GM18526 (cell line): Measurements from ENCODE around the gene LRRC27.

Experiments
- POLR2A ChIP-seq: IDR thresholded peaks from 3 replicates; pipeline ENCODE4 v1.6.1; 2011; ENCODE audit not compliant: insufficient read length; ENCODE audit errors: extremely low read depth

The LRRC27 gene

GRCh38 chr10:132369636-132370185 lies 37.7 kb downstream of the LRRC27 start:
- TF ChIP-seq POLR2A, result no peak

DNA sequence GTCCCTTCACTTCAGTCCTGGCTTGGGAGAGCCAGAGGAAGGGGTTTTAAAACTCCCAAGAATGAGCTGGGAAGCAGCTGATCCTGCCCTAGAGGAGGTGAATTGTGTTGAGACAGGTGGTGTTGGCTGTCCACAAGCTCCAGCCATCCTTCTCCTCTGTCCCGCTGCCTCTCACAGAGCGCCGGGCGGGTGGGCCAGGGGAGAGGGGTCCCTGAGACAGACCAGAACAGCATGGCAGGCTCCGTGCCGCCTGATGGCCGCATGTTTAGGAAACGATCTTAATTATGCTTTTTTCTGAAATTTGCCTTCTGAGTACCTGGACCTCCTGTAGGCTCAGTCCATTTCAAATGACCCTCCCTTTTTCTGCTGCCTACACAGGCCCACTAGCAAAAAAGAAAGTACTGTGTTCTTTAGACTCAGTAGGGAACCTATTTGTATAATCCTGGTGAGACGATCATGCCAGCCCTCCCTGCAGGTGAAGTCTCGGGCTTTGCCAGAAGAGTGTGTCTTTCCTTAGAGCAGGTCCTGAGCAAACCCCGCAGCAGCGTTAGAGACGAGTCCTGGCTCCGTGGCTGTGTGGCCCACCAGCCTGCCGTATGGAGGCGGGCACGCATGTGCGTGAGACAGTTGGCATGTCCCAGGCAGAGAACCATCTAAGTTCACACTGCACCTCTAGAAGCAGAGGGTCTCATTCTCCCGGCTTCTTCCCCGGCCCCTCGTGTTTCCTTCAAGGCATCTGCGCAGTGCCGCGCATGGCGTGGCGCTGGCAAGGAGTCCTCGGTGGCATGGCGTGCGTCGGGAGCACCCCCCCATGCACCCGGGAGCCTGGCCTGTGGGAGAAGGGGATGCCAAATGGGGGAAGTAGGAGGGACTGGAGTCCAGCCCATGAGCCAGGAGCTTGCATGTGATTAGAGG lies 38.7 kb downstream of the LRRC27 start:
- TF ChIP-seq POLR2A, result no peak

DNA sequence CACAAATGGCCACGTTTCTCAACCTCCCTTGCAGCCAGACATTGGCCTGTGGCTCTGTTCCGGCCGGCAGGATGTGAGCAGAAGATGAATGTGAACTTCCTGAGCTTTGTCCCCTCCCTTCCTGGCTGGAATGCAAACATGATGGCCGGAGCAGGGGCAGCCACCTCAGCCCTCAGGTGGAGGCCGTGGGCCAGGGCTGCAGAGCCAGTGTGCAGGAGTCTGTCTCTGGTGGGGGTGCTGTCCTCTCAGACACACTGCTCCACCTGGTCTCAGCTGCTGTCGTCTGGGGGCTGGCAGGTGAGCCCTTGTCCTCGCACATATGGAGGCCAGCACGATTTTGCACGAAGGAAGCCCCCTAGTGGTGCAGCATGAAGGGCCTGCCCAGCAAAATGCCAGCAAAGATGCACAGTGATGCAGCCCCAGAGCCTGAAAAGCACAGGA lies 39.7 kb downstream of the LRRC27 start:
- no peak for TF ChIP-seq POLR2A

DNA sequence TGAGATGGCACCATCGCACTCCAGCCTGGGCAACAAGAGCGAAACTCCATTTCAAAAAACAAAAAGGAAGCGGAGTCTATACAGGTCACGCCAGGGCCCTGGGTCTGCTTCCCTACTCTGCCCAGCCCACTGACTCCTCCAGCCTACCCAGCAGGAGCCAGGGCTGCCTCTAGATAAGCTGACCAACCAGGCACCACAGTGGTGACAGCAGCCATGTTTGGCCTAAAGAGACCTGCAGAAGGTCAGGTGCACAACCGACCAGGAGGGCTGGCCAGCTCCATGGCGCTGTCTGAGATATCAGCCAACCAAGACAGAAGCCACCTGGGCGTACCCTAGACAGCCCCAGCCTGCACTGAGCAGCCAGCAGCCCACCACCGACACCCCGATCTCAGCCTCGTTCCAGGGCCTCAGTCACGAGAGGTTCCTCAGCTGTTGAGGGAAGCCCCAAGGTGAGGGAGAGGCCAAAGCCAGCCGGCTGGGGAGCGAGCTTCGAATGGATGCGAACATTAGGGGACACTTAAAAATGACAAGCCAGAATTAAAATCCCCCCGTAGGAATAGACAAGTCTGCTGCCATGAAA lies 40.6 kb downstream of the LRRC27 start:
- TF ChIP-seq POLR2A, result no peak

DNA sequence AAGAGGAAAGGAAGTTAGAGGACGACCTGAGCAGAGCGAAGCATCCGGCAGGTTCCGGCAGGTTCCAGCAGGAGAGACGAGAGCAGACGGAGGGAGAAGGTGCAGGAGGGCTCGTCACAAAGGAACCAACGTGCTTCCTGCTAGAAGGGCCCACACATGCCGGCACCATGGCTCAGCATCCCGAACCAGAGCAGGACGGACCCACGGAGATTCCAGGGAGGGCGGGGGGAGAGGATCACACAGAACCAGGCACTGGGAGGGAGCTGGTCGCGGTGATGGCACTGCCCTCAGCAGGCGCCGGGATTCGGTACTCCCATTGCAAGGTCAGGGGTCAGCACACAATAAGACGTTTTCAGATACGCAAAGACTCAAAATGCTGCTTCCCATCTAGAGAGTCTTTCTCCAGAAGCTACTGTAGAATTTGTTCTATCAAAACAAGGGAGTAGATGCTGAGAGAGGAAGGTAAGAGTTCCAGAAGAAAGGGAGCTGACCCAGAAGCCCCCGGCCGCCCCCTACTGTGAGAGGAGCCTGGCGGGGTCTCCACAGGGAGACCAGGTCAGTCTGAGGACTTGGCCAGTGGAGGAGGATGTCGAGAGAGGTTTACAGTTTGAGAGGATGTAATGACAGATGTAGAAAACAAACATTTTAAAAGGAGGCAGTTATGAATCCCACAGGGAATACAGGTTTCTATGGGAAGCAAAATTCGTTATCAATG lies 41.4 kb downstream of the LRRC27 start:
- TF ChIP-seq POLR2A, result no peak

GRCh38 chr10:132374176-132374575 lies 42.2 kb downstream of the LRRC27 start:
- TF ChIP-seq POLR2A, result no peak

- no peak for TF ChIP-seq POLR2A
Observed at GRCh38 chr10:132374612-132375011, 42.6 kb downstream of the LRRC27 start.

DNA sequence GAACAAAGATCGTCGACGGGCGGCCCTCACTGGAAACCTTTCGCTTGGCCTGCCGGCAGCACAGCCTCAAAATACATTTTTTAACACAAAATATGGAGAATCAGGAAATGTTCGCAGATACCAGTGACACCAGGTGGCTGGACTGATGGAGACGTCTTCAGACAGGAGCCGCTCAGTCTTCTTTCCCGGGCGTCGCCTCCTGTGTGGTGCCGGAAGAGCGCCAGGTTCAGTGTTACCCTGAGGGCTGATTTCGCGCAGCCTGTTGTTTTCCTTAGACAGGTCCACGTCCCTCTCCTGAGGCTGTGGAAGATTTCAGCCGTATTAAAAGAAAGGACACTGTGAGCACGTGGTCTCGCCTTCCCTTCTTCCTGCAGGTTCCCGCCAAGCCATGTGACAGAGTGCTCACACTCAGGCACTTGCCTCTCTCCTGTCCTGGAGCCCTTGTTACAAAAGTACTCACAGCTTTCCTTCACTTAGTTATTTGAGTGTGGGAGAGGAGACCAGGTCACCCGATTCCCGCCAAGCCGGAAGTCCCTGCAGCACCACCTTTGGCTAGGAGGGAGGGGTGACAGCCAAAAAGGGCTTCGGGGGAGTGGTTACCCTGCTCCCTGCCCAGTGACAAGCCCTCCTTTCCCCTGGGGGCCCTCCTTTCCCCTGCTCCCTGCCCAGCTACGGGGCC lies 43.3 kb downstream of the LRRC27 start:
- no peak for TF ChIP-seq POLR2A

DNA sequence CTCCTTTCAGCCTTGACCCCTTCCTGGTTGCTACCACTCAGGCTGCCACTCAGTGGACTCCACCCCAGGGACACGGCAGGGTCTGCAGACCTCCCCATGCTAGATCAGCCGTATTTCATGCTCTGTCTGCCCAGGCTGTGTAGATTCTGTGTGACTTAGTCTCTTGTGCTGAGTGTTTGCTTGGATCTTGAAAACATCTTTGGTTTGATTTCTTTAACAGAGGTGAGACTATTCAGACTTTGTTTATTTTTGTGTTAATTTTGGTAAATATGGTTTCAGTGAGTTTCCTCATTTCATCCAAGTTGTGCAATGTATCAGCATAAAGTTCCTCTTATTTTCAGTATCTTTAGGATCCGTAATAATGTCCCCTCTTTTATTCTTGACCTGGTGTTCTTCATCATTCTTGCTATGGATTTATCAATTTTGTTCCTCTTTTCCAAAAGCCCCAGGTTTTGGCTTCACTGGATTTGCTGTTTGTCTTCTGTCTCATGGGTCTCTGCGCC lies 43.9 kb downstream of the LRRC27 start:
- no peak for TF ChIP-seq POLR2A

GRCh38 chr10:132376394-132376851 lies 44.4 kb downstream of the LRRC27 start:
- TF ChIP-seq POLR2A, result no peak

DNA sequence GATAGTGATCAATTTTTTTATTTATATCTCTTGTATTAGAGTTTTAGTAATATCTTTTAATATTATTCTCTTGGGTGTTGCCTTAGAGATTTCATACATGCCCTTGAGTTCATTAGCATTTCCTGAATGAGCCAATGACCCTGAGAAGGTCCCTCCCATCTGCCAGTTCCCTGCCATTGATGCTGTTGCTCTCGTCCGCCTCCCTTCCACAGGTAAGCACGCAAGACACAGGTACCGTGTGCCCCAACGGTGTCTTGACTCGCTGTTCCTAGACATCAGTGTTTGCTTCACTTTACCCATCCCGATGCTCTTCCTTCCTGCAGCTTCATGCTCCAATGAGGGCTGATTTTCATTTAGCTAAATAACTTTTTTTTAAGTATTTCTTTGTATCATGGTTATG lies 45.3 kb downstream of the LRRC27 start:
- TF ChIP-seq POLR2A, result no peak

DNA sequence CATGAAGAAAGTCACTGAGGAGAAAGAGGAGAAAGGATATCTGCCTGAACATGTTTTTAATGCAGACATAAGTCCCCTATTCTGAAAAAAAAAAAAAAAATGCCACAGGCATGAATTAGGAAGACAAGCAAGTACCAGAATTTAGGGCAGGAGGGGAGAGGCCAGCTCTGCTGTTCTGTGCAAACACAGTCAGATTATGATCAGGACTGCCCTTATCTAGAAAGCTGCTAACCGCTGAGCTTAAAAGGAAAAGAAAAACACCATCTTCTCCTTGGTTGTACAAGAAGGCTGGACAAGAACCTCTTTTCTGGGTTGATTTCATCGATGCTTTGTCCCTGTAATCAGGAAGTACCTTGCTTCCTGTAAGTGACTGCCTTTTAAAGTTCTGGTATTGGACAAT lies 49.7 kb downstream of the LRRC27 start:
- no peak for TF ChIP-seq POLR2A

GRCh38 chr10:132382231-132382922 lies 50.4 kb downstream of the LRRC27 start:
- no peak for TF ChIP-seq POLR2A

DNA sequence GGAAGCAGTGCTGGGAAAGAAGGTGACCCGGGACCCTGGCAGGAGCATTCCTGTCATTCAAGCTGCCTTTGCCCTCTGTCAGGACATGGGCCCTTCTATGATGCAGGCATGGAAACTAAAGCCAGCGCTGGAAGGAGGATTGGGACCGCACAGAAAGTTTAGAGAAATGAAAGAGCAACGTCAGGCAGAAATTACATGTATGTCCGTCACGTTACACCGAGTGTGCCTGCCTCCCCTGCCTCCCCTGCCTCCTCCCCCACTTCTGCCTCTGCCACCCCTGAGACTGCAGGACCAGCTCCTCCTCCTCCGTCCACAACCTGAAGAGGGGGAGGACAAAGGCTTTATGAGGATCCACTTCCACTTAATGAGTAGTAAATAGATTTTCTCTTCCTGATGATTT lies 51.1 kb downstream of the LRRC27 start:
- no peak for TF ChIP-seq POLR2A

GRCh38 chr10:132383751-132384196 lies 51.8 kb downstream of the LRRC27 start:
- TF ChIP-seq POLR2A, result no peak
